GM21619 (cell line): ENCODE results near the gene KYAT1.
A peak's percentile ranks its signal among the peaks of the same experiment; 100 is the strongest.
"Not testable (repeated sequence)": the region's sequence is repeated elsewhere in the genome, so short reads cannot be mapped to it uniquely, and the experiment has no call there.

Experiments
- ATAC-seq: cut with Tn5 transposase; IDR thresholded peaks from one replicate; pipeline ENCODE4 v1.9.1; 2021; ENCODE audit not compliant: unreplicated experiment

KYAT1 gene

DNA sequence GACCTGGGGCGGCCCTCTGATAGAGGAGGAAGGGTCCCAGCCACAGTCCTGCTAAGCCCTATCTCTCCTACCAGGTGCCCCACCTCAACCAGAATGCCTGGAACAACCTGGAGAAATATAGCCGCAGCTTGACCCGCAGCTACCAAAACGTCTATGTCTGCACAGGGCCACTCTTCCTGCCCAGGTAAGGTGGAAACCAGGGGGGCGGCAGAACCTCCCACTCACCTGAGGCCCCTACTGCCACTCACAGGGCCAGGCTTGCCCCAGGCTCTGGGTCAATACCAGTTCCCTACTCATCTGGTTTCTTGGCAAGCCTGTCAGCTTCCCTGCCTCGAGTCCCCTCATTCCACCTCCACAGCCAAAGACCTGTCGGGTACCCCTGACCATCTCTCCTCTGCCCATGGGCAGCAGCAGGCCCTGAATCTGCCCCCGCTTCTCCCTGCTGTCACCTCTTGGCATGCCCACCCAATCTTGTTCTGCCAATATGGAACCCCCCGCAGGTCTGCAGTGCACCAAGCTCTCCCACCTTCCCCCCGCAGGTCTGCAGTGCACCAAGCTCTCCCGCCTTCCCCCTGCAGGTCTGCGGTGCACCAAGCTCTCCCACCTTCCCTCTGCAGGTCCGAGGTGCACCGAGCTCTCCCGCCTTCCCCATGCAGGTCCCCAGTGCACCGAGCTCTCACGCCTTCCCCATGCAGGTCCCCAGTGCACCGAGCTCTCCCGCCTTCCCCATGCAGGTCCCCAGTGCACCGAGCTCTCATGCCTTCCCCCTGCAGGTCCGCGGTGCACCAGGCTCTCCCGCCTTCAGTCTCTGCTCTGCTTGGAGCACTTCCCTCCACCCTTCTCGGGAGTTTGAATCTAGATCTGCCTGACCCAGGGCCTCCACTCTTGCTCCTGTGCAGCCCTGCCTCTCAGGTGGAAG, 60.8 kb downstream of the KYAT1 start:
- ATAC-seq = no peak

DNA sequence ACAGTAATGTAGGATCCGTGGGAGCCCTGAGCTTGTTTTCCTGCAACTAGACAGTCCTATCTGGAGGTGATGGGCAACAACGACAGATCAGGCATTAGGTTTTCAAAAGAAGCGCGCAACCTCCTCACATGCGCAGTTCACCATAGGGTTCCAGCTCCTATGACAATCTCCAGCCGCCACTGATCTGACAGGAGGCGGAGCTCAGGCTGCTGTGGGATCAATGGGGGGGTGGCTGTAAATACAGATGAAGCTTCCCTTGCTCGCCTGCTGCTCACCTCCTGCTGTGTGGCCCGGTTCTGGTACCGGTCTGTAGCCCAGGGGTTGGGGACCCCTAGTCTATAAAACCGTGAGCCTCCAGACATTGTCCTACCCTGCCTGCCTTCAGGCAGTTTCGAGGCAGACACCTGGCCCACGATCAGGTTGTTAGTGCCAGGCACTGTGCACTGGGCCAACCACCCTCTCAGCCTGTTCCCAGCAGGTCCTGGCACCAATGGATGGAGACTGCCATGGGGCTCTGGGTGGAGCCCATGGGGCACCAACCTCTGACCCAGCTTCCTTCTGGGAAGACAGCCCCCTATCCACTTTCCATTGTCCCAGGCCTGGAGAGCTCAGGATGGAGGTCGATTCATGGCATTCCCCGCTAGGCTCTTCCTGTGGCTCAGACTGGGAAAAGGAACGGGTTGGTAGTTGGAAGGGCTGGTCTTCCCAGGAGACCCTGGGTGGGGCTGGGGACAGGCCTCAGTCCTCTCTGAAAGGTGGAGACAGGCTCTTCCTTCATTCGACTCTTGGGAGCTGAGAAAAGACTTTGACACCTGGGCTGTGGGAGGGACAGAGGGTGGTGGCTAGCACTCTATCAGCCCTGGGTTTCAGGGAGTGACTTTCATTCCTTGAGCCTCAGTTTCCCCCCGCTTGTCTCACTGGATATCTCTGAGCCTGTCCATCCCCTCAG, 61.8 kb downstream of the KYAT1 start:
- no peak for ATAC-seq

DNA sequence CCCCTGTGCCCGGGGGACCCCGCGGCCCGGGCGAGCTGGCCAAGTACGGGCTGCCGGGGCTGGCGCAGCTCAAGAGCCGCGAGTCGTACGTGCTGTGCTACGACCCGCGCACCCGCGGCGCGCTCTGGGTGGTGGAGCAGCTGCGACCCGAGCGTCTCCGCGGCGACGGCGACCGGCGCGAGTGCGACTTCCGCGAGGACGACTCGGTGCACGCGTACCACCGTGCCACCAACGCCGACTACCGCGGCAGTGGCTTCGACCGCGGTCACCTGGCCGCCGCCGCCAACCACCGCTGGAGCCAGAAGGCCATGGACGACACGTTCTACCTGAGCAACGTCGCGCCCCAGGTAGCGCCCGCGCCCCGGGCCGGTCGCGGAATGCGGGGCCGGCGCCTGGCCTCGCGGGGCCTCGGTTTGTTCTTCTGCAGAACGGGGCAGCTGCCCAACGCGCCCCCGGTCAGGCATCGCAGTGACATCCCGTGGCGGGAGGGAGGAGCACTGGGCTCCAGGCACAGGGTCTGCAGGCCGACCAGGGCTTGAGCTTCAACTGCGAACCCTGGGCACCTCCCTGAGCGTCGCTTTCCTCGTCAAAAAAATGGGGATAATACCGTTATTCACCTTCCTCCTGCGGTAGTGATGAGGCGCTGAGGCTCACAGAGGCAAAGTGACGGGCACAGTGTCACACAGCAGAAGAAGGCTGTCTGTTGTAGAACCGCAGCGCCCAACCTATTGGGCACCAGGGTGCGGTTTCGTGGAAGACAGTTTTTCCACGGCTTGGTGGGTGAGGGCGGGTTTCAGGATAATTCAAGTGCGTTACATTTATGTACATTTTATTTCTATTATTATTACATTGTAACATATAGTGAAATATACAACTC, 62.7 kb downstream of the KYAT1 start:
- peak; percentile 28 for ATAC-seq

DNA sequence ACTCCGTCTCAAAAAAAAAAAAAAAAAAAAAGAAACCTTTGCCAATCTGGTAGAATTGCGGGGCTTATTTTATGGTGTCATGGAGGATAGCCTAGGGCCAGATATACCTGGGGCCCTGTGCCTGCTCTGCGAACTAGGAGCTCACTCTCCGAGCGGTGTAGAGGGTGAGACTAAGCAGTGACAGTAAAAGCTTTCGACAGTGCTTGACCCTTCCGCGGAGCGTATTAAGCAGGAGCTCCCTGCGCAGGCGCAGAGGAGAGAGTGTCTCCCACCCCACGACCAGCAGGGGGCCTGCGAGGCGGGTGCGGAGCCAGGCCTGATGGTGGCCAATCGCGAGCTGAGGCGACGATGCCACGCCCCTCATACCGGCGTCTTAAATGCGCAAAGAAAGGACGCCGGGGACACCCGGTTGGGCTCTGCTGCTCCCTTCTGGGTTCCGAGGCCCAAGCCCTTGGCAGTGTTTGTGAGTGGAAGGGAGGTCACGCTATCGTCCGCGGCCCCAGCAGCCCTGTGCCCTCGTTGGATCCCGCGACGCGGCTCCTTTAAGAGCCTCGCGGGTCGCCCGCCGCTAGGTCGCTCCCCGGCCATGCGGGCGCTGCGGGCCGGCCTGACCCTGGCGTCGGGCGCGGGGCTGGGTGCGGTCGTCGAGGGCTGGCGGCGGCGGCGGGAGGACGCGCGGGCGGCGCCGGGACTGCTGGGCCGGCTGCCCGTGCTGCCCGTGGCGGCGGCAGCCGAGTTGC, 63.5 kb downstream of the KYAT1 start, which contains the start of gene ENDOG:
Gene ENDOG, plus strand, starts transcription at position 402 of the 740 bp plus-strand sequence. Its CDS starts 185 bp downstream, at position 587.
- ATAC-seq = peak; percentile 86

DNA sequence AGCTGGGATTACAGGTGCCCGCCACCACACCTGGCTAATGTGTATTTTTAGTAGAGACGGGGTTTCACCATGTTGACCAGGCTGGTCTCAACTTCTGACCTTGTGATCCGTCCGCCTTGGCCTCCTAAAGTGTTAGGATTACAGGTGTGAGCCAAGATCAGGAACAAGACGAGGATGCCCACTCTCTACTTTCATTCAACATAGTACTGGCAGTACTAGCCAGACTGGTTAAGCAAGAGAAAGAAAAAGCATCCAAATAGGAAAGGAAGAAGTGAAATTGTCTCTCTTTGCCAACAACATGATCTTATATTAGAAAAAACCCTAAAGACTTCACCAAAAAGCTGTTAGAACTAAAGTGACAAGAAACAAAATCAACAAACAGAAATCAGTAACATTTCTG, 70.9 kb downstream of the KYAT1 start:
- no peak for ATAC-seq

DNA sequence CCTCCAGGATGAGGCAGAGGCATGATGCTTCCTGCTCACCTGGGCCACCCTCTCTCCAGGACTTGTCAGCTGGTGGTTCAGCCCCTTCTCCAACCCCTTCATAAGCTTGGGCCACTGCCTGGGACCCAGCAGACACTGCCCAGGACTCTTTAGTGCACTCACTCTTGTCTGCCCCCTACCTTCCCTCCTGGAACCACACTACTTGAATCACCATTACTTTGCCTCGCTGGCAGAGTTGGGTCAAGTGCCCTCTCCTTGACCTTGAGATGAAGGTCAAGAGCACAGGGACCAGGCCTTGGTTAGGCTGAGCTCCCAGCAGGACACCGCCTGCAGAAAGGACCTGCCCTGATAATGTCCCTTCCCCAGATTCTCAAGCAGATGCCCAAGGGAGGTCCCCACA, 71.9 kb downstream of the KYAT1 start:
- ATAC-seq = no peak

DNA sequence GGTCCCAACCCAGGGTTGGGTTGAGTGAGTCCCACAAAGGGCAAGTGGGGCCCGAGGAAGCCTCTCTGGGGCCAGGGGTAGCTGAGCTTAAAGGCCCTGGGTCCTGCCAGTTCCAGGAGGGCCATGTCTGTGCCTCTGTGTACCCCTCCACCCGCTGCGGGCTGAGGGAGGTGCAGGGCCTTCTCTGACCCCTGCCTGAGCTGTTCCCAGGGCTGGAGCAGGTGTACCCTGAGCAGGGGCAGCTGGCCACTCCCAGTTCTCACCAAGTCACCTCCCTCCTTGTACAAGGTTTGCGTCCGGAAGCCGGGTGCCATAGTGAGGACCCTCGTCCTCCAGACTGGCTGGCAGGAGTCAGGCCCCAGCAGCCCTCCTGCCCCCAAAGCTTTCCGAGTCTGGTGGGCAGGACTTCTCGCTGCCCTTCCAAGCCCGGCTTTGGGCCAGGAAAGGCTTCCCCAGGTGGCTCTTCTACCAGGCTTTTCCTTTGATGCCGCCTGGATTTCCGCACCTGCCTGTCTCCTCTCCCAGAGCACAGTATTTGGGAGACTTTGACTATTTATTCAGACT, 72.6 kb downstream of the KYAT1 start:
- ATAC-seq = no peak

DNA sequence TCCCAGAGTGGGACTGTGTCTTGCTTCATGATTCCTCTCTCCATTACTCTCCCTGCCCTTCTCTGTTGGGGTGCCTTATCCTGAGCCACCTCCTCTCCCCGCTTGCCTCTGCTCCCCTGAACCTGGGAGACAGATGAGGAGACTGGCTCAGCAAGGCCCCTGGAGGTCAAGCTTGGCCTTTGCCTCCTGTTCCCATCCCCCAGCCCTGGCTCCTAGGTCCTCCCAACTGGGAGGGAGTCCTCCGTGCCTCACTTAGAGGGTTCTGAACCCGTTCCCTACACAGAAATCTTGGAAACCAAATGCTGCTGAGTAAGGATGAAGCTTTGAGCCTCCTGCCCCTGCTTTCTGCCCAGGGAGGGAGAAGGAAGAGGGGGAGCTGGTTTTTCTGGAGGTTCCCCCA, 73.2 kb downstream of the KYAT1 start:
- ATAC-seq = no peak

DNA sequence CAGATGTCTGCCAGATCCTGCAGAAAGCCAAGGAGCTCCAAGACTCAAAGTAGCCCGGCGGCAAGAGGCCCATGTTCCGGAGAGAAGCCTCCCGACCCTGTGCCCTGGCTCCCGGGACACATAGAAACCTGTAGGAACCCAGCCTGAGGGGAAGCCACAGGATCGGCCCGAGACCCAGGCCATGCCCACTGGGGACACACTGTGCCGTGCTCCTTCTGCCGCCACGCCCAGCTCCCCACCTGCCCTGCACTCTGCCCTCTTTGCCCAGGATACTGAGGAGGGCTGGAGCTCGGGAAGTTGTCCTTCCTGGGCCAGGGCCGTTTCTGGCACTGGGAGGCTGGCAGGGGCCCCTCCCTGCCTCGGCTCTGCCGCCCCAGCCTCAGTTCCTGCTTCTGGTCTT, 73.9 kb downstream of the KYAT1 start:
- ATAC-seq = no peak

DNA sequence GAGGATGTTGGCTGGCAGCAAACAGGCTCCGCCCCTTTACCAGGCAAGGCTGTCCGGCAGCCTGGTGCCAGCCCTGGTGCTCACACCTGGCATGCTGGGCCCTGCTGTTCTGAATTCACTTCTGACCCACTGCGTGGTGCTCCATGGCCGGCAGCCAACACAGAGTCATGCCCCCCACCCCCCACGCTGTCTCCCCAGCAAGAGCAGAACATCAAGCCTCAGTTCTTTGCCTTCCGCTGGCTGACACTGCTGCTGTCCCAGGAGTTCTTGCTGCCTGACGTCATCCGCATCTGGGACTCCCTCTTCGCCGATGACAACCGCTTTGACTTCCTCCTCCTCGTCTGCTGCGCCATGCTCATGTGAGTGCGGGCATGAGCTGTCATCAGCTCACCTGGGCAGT, 76.1 kb downstream of the KYAT1 start:
- ATAC-seq = no peak

DNA sequence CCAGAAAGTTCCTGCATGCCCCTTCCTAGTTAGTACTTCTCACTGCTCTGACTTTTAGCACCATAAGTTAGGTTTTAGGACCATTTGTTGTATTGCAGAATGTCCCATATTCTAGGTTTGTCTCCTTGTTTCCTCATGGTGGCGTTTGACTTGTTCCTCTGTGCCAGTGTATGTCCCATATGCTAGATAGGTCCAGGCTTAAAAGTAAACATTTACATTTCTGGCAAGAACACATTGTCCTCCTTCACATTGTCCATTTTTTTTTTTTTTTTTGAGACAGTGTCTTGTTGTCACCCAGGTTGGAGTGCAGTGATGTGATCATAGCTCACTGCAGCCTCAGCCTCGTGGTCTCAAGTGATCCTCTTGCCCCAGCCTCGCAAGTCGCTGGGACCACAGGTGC, 79.3 kb downstream of the KYAT1 start:
- ATAC-seq = no peak

DNA sequence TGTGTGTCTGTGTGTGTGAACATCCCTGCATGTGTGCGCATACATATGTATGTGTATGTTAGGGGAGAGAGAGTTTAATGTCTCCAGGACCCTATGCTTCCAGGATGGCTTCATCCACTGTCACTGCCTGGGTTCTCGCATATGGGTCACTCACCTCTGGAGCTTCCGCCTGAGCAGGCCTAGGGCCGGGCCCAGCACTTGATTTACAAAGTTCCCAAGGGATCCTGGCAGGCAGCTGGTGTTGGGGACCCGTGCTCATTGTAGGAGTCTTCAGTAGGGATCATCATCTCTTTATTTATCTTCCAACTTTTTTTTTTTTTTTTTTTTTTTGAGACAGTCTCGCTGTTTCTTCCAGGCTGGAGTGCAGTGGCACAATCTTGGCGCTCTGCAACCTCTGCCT, 81.7 kb downstream of the KYAT1 start:
- no peak for ATAC-seq

DNA sequence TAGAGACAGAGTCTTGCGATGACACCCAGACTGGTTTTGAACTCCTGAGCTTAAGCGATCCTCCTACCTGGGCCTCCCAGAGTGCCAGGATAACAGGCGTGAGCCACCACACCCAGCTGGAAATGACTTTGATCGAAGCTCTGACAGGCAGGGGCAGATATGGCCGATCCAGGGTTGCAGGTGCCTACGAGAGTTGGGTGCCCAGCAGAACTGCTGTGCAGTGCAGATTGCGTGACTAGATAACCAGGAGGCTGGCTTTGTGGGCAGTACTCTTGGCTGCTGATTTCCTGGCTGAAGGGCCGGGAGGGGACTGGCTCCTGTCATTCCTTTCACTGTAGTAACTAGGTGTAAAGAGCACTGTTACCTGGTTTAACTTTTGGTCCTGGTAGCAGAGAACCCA, 82.9 kb downstream of the KYAT1 start:
- no peak for ATAC-seq

DNA sequence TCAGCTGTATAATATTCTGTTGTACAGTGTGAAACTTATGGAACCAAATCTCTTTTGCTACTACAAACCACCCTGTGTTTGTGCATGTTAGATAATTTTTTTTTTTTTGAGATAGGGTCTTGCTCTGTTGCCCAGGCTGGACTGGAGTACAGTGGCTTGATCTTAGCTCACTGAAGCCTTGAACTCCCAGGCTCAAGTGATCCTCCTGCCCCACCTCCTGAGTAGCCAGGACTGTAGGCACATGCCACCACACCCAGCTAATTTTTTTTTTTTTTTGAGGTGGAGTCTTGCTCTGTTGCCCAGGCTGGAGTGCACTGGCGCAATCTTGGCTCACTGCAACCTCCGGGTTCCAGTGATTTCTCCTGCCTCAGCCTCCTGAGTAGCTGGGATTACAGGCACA, 86.8 kb downstream of the KYAT1 start:
- ATAC-seq = not testable (repeated sequence)

DNA sequence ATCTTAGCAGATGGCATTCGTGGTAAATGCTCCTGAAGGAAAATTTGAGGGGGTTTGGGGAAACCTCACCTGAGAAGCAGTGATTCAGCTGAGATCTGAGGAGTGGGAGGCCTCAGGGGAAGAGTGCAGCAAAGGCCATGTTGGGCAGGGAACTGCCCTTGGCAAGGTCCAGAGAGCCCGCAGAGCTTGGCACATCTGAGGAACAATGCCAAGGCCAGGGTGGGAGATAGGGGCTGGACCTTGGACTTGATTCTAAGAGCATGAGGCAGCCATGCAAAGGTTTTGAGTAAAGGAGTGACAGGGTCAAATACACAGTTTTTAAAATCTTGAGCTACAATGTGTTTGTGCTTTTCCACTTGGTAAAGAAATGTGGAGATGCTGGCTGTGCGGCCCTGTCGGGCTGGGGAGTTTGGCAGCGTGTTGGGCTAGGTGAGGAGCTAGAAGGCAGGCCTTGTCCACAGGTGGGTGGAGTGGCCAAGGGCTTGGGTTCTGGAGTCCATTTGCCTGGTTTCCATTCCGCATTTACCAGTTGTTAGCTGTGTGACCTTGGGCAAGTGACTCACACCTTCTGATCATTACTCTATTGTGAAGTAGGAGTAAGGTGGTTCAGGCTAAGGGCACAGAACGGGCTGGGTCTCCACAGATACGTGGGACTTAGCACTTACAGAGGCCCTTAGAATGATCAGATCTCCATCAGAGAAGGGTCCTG, 88.6 kb downstream of the KYAT1 start:
- no peak for ATAC-seq

DNA sequence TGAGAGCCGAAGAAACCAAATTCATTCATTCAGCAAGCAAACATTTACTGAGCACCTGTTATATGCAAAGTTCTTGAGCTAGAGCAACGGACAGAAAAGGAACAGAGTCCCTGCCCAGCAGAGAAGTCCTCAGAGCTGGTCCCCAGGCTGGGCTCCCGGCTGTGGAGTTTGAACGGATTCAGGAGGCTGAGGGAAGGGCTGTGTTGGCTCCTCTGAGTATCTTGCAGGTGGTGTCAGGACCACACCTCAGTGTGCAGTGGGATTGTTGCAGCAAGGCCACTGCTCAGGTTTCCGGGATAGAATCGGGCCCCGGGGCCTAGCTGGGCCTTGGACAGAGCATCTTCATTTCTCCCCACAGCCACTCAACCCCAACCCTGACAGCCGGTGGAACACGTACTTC, 89.6 kb downstream of the KYAT1 start:
- ATAC-seq = no peak

DNA sequence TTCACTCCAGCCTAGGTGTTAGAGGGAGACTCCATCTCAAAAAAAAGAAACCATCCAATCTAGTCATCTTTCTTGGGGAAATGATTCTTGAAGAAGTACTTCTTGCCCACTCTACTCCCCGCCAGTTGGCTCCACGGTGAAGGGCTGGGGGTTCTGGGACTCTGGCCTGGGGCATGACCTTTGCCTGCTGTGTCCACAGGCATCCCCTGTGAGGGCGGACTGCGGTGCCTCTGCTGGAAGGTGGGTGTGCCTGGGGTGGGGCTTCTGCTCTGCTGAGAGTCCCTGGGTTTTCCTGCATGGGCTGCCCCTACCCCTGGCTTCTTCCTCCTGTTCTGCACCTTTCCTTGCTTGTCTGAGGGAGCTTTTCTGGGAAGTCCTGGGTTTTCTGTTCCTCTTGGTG, 91.2 kb downstream of the KYAT1 start:
- ATAC-seq = no peak

DNA sequence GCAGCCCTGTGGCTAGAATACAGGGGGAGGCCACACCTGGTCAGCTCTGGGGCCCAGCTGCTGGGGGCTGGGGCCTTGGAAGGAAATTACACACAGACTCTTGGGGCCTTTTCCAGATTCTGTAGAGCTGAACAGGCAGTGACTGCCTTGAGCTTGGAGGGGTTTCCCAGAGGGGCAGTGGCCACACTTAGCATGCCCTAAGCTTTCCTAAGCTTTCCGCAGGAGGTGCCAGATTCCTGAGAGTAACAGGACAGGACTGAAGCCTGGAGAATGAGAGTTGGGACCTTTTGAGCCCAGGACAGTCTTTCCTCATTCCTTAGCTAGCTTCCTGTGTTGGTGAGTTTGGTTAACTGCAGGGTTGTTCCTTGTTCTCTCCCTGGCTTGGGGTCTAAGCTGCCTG, 93.3 kb downstream of the KYAT1 start:
- ATAC-seq = no peak

DNA sequence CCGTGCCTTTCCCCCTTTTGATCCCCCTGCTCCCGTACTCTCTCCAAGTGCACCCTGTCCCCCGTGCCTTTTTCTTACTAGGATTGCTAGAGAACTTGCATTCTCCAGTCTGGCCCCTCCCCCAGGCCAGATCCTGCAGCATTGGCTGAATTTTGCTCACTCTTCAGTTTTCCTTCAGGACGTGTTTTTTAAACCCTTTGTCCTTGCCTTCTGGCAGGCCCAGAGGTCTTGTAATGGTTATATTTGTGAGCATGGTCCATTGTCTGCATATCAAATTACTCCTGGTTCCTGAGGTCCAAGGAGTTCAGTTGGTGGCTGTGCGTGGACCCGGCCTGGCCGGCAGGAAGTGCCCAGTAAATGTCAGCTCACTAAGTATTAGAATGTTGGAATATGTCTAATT, 94.1 kb downstream of the KYAT1 start:
- no peak for ATAC-seq
